Activated T-helper 2 cell treated with anti-CD3 and anti-CD28 coated beads, Interferon-gamma antibody, Interleukin-2, Interleukin-4, amounts not matched to agents 10 μg/mL and 5 μg/mL and 100 μg/mL, durations not matched to agents 14 hours and 24 hours and 36 hours (primary cell): ENCODE measurements around the gene AHDC1. TPM values are rescaled to one million over a fixed set of nuclear protein-coding genes. Genes with fewer than 3 reads are reported as not detected.

ENCODE experiments used
- DNase-seq: peaks from one replicate; pipeline ENCODE4 v3.0.0; 2021; ENCODE audit warnings: low spot score
- H3K27ac Mint-ChIP-seq: one replicate; pipeline ENCODE4 v1.8.0; 2021; ENCODE audit warnings: mixed read lengths
- H3K27me3 Mint-ChIP-seq: one replicate; pipeline ENCODE4 v1.8.0; 2021; ENCODE audit warnings: low read depth, mixed read lengths
- H3K36me3 Mint-ChIP-seq: one replicate; pipeline ENCODE4 v1.8.0; 2021; ENCODE audit warnings: low read depth, mixed read lengths
- H3K4me1 Mint-ChIP-seq: one replicate; pipeline ENCODE4 v1.8.0; 2021; ENCODE audit warnings: low read depth, mixed read lengths
- H3K4me3 Mint-ChIP-seq: one replicate; pipeline ENCODE4 v1.8.0; 2021; ENCODE audit warnings: low read depth, mild to moderate bottlenecking, moderate library complexity, mixed read lengths
- H3K9me3 Mint-ChIP-seq: one replicate; pipeline ENCODE4 v1.8.0; 2021; ENCODE audit warnings: mixed read lengths
- intact Hi-C: fragments of 100-400 bp; cut with micrococcal nuclease; formaldehyde crosslinking; loops from one replicate; pipeline ENCODE4 v1.15.1; 2023
- total RNA-seq: library from RNA; stranded (reverse); gene quantifications from 2 replicates; pipeline ENCODE4 v1.2.3, GENCODE V29; 2022

Gene AHDC1
- total RNA-seq, 1 donor from 2014 or later = 29.3 TPM

- Mint-ChIP-seq H3K4me1 (peaks cover 29% of the 10 kb centered on the region), H3K9me3 (no peaks in the 10 kb centered on the region), H3K36me3 (no peaks in the 10 kb centered on the region), H3K4me3 (peak overlapping the region; percentile 94), H3K27ac (no peak overlapping the region), H3K27me3 (peaks cover 2% of the 10 kb centered on the region)
- no peak for DNase-seq
- intact Hi-C loops = loop anchor here (2.0 to 5.0 kb wide), 2 partner anchors 83 to 303 kb away; no protein-coding TSS in a partner anchor
These were observed 1.4 kb upstream of the AHDC1 start for GRCh38 chr1:27605300-27605766.

GRCh38 chr1:27604579-27605299 is 795 bp upstream of the AHDC1 start:
- Mint-ChIP-seq H3K27me3 (peaks cover 2% of the 10 kb centered on the region), H3K9me3 (no peaks in the 10 kb centered on the region), H3K4me1 (peaks cover 35% of the 10 kb centered on the region), H3K4me3 (peak overlapping the region; percentile 94), H3K27ac (no peak overlapping the region), H3K36me3 (no peaks in the 10 kb centered on the region)
- no peak for DNase-seq
- intact Hi-C loops = loop anchor here (1.0 to 5.0 kb wide), 4 partner anchors 82 to 302 kb away; partner anchors contain the start of genes FAM76A and GPR3

GRCh38 chr1:27603309-27603680 is 649 bp downstream of the AHDC1 start:
- intact Hi-C loops = loop anchor here (5.0 kb wide), 1 partner anchor 124 kb away; the partner anchor contains the start of gene FAM76A
- Mint-ChIP-seq H3K9me3 (no peaks in the 10 kb centered on the region), H3K27ac (no peak overlapping the region), H3K36me3 (no peaks in the 10 kb centered on the region), H3K27me3 (peaks cover 2% of the 10 kb centered on the region), H3K4me3 (peak overlapping the region; percentile 94), H3K4me1 (peaks cover 45% of the 10 kb centered on the region)
- peak; percentile 28 for DNase-seq

GRCh38 chr1:27602462-27603308 is 1.3 kb downstream of the AHDC1 start:
- Mint-ChIP-seq H3K9me3 (no peaks in the 10 kb centered on the region), H3K27ac (peak overlapping the region; percentile 60), H3K36me3 (no peaks in the 10 kb centered on the region), H3K4me3 (peak overlapping the region; percentile 81), H3K4me1 (peaks cover 50% of the 10 kb centered on the region), H3K27me3 (peaks cover 2% of the 10 kb centered on the region)
- intact Hi-C loops = loop anchor here (5.0 kb wide), 1 partner anchor 125 kb away; the partner anchor contains the start of gene FAM76A
- DNase-seq = no peak

GRCh38 chr1:27601771-27602461 is 2.0 kb downstream of the AHDC1 start:
- no peak for DNase-seq
- Mint-ChIP-seq H3K4me3 (peak overlapping the region; percentile 81), H3K9me3 (no peaks in the 10 kb centered on the region), H3K4me1 (peaks cover 49% of the 10 kb centered on the region), H3K27ac (peak overlapping the region; percentile 60), H3K36me3 (no peaks in the 10 kb centered on the region), H3K27me3 (peaks cover 2% of the 10 kb centered on the region)
- intact Hi-C loops = loop anchor here (5.0 kb wide), 1 partner anchor 125 kb away; the partner anchor contains the start of gene FAM76A

- Mint-ChIP-seq H3K9me3 (no peaks in the 10 kb centered on the region), H3K4me1 (peaks cover 44% of the 10 kb centered on the region), H3K36me3 (no peaks in the 10 kb centered on the region), H3K27me3 (peaks cover 2% of the 10 kb centered on the region), H3K27ac (peak overlapping the region; percentile 54), H3K4me3 (peak overlapping the region; percentile 64)
- DNase-seq = no peak
- intact Hi-C loops = loop anchor here (5.0 kb wide), 1 partner anchor 126 kb away; the partner anchor contains the start of gene FAM76A
These were observed 2.6 kb downstream of the AHDC1 start for GRCh38 chr1:27601321-27601770.

- Mint-ChIP-seq H3K4me1 (peaks cover 39% of the 10 kb centered on the region), H3K27me3 (peaks cover 2% of the 10 kb centered on the region), H3K4me3 (peak overlapping the region; percentile 64), H3K27ac (peak overlapping the region; percentile 15), H3K9me3 (no peaks in the 10 kb centered on the region), H3K36me3 (no peaks in the 10 kb centered on the region)
- intact Hi-C loops = loop anchor here (5.0 kb wide), 1 partner anchor 127 kb away; the partner anchor contains the start of gene FAM76A
- no peak for DNase-seq
These were observed 3.3 kb downstream of the AHDC1 start for GRCh38 chr1:27600498-27601175.

- Mint-ChIP-seq H3K27ac (peak overlapping the region; percentile 21), H3K4me1 (peaks cover 37% of the 10 kb centered on the region), H3K27me3 (no peaks in the 10 kb centered on the region)
These were observed 4.1 kb downstream of the AHDC1 start for GRCh38 chr1:27599605-27600497.

GRCh38 chr1:27598902-27599528 is 4.9 kb downstream of the AHDC1 start:
- Mint-ChIP-seq H3K4me1 (peaks cover 37% of the 10 kb centered on the region), H3K4me3 (no peak overlapping the region), H3K27me3 (no peaks in the 10 kb centered on the region), H3K9me3 (no peaks in the 10 kb centered on the region), H3K36me3 (no peaks in the 10 kb centered on the region), H3K27ac (peak overlapping the region; percentile 39)
- intact Hi-C loops = loop anchor here (2.0 kb wide), 1 partner anchor 30 kb away; no protein-coding TSS in a partner anchor
- DNase-seq = peak; percentile 30

More at GRCh38 chr1:27599605-27600497, 4.1 kb downstream of the AHDC1 start:
- no peaks in the 10 kb centered on the region for H3K9me3 Mint-ChIP-seq
- no peak overlapping the region for H3K4me3 Mint-ChIP-seq
- DNase-seq = no peak
- no peaks in the 10 kb centered on the region for H3K36me3 Mint-ChIP-seq
- intact Hi-C loops = loop anchor here (2.0 to 5.0 kb wide), 2 partner anchors 31 to 127 kb away; partner anchors contain the start of gene FAM76A

GRCh38 chr1:27598295-27598687 is 5.7 kb downstream of the AHDC1 start:
- DNase-seq = no peak
- H3K9me3 Mint-ChIP-seq = no peaks in the 10 kb centered on the region
- intact Hi-C loops = loop anchor here (2.0 kb wide), 1 partner anchor 29 kb away; no protein-coding TSS in a partner anchor
- H3K27me3 Mint-ChIP-seq = no peaks in the 10 kb centered on the region
- peaks cover 37% of the 10 kb centered on the region for H3K4me1 Mint-ChIP-seq
- H3K36me3 Mint-ChIP-seq = no peaks in the 10 kb centered on the region
- no peak overlapping the region for H3K27ac Mint-ChIP-seq
- H3K4me3 Mint-ChIP-seq = no peak overlapping the region
